K562 (cell line): ENCODE measurements around the gene SMAD3. TPM values are rescaled to one million over a fixed set of nuclear protein-coding genes. Genes with fewer than 3 reads are reported as not detected.

Source experiments
- CBFA2T3 ChIP-seq: fragments of 450-650 bp; IDR thresholded peaks from 2 replicates; pipeline ENCODE4 v1.6.1; 2017
- PRMT5 ChIP-seq: sonication (generic); formaldehyde crosslinking; IDR thresholded peaks from 2 replicates; pipeline ENCODE4 v1.5.0; 2020; ENCODE audit warnings: missing genetic modification reagents
- ZNF507 ChIP-seq: conservative IDR thresholded peaks from 2 replicates; pipeline ENCODE4 v1.6.1; 2017; ENCODE audit warnings: missing genetic modification characterization, missing compliant biosample characterization
- polyA plus RNA-seq, 8 experiments: library from polyadenylated mRNA; depleted of rRNA in 4 of 8; stranded (reverse) in 5 of 8; unstranded in 3 of 8; fragments of >200 nt; fragmentation: Nextera tagmentation in 2 of 8; fragmentation: Illumina TruSeq in 1 of 8; extraction: Ambion mirVana in 2 of 8; extraction: Trizol in 1 of 8; gene quantifications; 2 replicates each; pipeline versions ENCODE4 v1.2.1 to v1.2.3, GENCODE V29; 2011 to 2014; ENCODE audit warnings: inconsistent platforms in 1 of 8, missing spikeins in 1 of 8
- total RNA-seq, 7 experiments: library from RNA; depleted of rRNA in 6 of 7; stranded (reverse); fragments of >200 nt in 6 of 7; fragmentation: Illumina TruSeq in 2 of 7; extraction: Trizol in 2 of 7; gene quantifications; 2 replicates each; pipeline versions ENCODE4 v1.2.1 to v1.2.3, GENCODE V29; 2011 to 2021; ENCODE audit warnings: low replicate concordance in 1 of 7
- TF ChIP-seq, protein P1 (sequence below): fragments of 200-800 bp; sonication (Bioruptor generic); IDR thresholded peaks from 2 replicates; pipeline ENCODE4 v1.6.1; 2017; ENCODE audit warnings: missing genetic modification characterization, missing compliant biosample characterization
- TF ChIP-seq, protein P2 (sequence below): fragments of 450-650 bp; IDR thresholded peaks from 2 replicates; pipeline ENCODE4 v1.6.1; 2017; ENCODE audit warnings: mild to moderate bottlenecking, moderate library complexity

SMAD3 gene
- total and polyA plus RNA-seq, 9 of the 15 experiments (the other 6 are each of a cell fraction or from before 2014, with no cell fraction given), result 4.3 to 39.2 (median 11.1) TPM

DNA sequence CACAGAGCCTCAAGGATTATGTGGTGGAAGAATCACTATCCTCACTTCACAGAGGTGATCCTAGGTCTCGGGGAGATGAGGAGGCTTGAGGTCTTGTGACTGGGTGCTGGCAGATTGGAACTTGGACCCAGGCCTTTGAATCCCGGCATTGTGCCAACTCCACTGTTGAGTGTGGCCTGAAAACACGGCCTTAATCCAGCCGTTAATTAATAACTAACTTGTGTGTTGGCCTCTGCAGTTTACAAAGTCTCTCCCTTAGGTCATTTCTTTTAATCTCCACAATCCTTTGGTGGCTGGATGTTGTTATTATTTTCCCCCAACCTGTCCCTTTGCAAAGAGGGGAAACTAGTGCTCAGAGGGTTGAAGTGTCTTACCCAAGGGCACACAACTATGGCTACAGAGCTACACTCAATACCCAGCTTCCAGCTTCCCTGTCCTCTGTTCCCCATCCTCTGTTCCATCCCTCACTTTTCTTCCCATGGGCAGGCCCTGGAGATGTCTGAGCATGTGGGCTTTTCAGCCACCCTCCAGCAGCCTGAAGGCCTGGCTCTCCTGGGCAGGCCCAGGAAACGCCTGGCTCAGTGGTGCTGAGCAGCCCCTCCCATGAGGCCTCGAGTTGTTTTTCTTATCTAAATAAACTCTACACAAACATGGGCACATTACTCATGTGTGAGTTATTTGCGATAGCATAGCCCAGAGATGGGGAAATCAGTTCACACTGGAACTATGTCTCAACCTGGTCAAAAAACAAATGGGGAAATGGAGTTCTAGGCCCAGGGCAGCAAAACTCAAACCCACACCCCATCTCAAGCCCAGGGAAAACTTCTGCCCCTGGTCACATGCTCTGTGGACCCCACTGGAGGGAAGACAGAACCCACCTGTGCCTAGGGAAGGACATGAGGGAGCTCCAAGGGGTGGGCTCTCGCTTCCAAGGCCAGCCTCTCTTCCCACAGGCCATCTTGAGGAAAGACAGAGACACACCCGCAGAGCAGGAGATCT lies 16.8 kb upstream of the SMAD3 start (continued):
- TF ChIP-seq, protein P1, sequence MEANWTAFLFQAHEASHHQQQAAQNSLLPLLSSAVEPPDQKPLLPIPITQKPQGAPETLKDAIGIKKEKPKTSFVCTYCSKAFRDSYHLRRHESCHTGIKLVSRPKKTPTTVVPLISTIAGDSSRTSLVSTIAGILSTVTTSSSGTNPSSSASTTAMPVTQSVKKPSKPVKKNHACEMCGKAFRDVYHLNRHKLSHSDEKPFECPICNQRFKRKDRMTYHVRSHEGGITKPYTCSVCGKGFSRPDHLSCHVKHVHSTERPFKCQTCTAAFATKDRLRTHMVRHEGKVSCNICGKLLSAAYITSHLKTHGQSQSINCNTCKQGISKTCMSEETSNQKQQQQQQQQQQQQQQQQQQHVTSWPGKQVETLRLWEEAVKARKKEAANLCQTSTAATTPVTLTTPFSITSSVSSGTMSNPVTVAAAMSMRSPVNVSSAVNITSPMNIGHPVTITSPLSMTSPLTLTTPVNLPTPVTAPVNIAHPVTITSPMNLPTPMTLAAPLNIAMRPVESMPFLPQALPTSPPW (CRISPR knock-in tag), result peak; percentile 48; the same call in 1 of the 2 replicates
- TF ChIP-seq, protein P2, sequence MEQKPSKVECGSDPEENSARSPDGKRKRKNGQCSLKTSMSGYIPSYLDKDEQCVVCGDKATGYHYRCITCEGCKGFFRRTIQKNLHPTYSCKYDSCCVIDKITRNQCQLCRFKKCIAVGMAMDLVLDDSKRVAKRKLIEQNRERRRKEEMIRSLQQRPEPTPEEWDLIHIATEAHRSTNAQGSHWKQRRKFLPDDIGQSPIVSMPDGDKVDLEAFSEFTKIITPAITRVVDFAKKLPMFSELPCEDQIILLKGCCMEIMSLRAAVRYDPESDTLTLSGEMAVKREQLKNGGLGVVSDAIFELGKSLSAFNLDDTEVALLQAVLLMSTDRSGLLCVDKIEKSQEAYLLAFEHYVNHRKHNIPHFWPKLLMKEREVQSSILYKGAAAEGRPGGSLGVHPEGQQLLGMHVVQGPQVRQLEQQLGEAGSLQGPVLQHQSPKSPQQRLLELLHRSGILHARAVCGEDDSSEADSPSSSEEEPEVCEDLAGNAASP, result no peak
- TF ChIP-seq PRMT5, result no peak
- TF ChIP-seq ZNF507 (tag), result no peak
- TF ChIP-seq CBFA2T3, result 0 out of 2 replicates have a peak, but pooled peaks have one; percentile 8
